ENCODE data around the gene RAB3IL1. TPM values are rescaled to one million over a fixed set of nuclear protein-coding genes. Genes with fewer than 3 reads are reported as not detected.

The RAB3IL1 gene
- total RNA-seq, 2 donors from 2014 or later, result 9.7 to 14.9 TPM

- H3K4me3 ChIP-seq (ENCODE audit: low read length), result no peak overlapping the region
- DNase-seq, result no peak
- H3K36me3 ChIP-seq (ENCODE audit: control insufficient read depth, insufficient read depth, low read length), result no peaks in the 10 kb centered on the region
- H3K9me3 ChIP-seq (ENCODE audit: control insufficient read depth, low read length), result no peaks in the 10 kb centered on the region
- H3K4me1 ChIP-seq (ENCODE audit: control insufficient read depth, insufficient read depth, low read length), result no peaks in the 10 kb centered on the region
- H3K9me3 Mint-ChIP-seq, result peaks cover 4% of the 10 kb centered on the region
- WGBS, 2 experiments (ENCODE audit: insufficient coverage in 1 of 2, insufficient read length in 1 of 2), result 91 to 92% methylated on average over 8 to 12 of the region's 12 CpGs
- H3K27me3 ChIP-seq (ENCODE audit: control insufficient read depth, insufficient read depth, low read length, poor library complexity, severe bottlenecking), result peaks cover 21% of the 10 kb centered on the region
- no peak overlapping the region for H3K27ac ChIP-seq (ENCODE audit: low read depth, low read length)
- H3K4me3 Mint-ChIP-seq, result no peak overlapping the region
- H3K9ac ChIP-seq (ENCODE audit: extremely low read depth, low read length, poor library complexity, severe bottlenecking), result no peak overlapping the region
- H3K4me1 Mint-ChIP-seq, result no peaks in the 10 kb centered on the region
- TF ChIP-seq CTCF (conservative IDR thresholded peaks at IDR 0.05), result no peak
- H3K36me3 Mint-ChIP-seq (ENCODE audit: low read depth), result peaks cover 6% of the 10 kb centered on the region
- peaks cover 8% of the 10 kb centered on the region for H3K27me3 Mint-ChIP-seq (ENCODE audit: insufficient read depth)
- no peak overlapping the region for H3K27ac Mint-ChIP-seq
Measured at GRCh38 chr11:61888590-61888989, 28.8 kb downstream of the RAB3IL1 start.

- H3K9me3 Mint-ChIP-seq, result peaks cover 4% of the 10 kb centered on the region
- H3K27ac Mint-ChIP-seq, result no peak overlapping the region
- H3K4me1 Mint-ChIP-seq, result no peaks in the 10 kb centered on the region
- DNase-seq, result peak; percentile 45
- Histone ChIP-seq H3K4me3 (ENCODE audit: low read length) (no peak overlapping the region), H3K27ac (ENCODE audit: low read depth, low read length) (no peak overlapping the region), H3K36me3 (ENCODE audit: control insufficient read depth, insufficient read depth, low read length) (no peaks in the 10 kb centered on the region), H3K9me3 (ENCODE audit: control insufficient read depth, low read length) (no peaks in the 10 kb centered on the region), H3K27me3 (ENCODE audit: control insufficient read depth, insufficient read depth, low read length, poor library complexity, severe bottlenecking) (peaks cover 16% of the 10 kb centered on the region), H3K9ac (ENCODE audit: extremely low read depth, low read length, poor library complexity, severe bottlenecking) (no peak overlapping the region), H3K4me1 (ENCODE audit: control insufficient read depth, insufficient read depth, low read length) (no peaks in the 10 kb centered on the region)
- peaks cover 9% of the 10 kb centered on the region for H3K36me3 Mint-ChIP-seq (ENCODE audit: low read depth)
- peaks cover 8% of the 10 kb centered on the region for H3K27me3 Mint-ChIP-seq (ENCODE audit: insufficient read depth)
- TF ChIP-seq CTCF (conservative IDR thresholded peaks at IDR 0.05), result no peak
- H3K4me3 Mint-ChIP-seq, result no peak overlapping the region
- 90 to 91% methylated on average over 6 to 7 of the region's 7 CpGs for WGBS, 2 experiments (ENCODE audit: insufficient coverage in 1 of 2, insufficient read length in 1 of 2)
Measured at GRCh38 chr11:61887839-61888494, 29.4 kb downstream of the RAB3IL1 start.

- H3K4me3 ChIP-seq (ENCODE audit: low read length), result no peak overlapping the region
- WGBS, 2 experiments (ENCODE audit: insufficient coverage in 1 of 2, insufficient read length in 1 of 2), result 93 to 100% methylated on average over 2 to 3 of the region's 3 CpGs
- H3K4me3 Mint-ChIP-seq, result no peak overlapping the region
- H3K9me3 ChIP-seq (ENCODE audit: control insufficient read depth, low read length), result no peaks in the 10 kb centered on the region
- no peak for DNase-seq
- H3K9me3 Mint-ChIP-seq, result peaks cover 6% of the 10 kb centered on the region
- TF ChIP-seq CTCF (conservative IDR thresholded peaks at IDR 0.05), result no peak
- H3K4me1 Mint-ChIP-seq, result peaks cover 2% of the 10 kb centered on the region
- H3K27ac Mint-ChIP-seq, result peak overlapping the region; percentile 39
- H3K36me3 ChIP-seq (ENCODE audit: control insufficient read depth, insufficient read depth, low read length), result no peaks in the 10 kb centered on the region
- H3K27me3 ChIP-seq (ENCODE audit: control insufficient read depth, insufficient read depth, low read length, poor library complexity, severe bottlenecking), result peaks cover 5% of the 10 kb centered on the region
- H3K27me3 Mint-ChIP-seq (ENCODE audit: insufficient read depth), result no peaks in the 10 kb centered on the region
- H3K36me3 Mint-ChIP-seq (ENCODE audit: low read depth), result peaks cover 9% of the 10 kb centered on the region
- H3K9ac ChIP-seq (ENCODE audit: extremely low read depth, low read length, poor library complexity, severe bottlenecking), result no peak overlapping the region
- H3K27ac ChIP-seq (ENCODE audit: low read depth, low read length), result no peak overlapping the region
- H3K4me1 ChIP-seq (ENCODE audit: control insufficient read depth, insufficient read depth, low read length), result no peaks in the 10 kb centered on the region
Measured at GRCh38 chr11:61886643-61887042, 30.7 kb downstream of the RAB3IL1 start.

Measured in endodermal cell (in vitro differentiated cells).